ENCODE results near the gene ZNF140.

Gene ZNF140

DNA sequence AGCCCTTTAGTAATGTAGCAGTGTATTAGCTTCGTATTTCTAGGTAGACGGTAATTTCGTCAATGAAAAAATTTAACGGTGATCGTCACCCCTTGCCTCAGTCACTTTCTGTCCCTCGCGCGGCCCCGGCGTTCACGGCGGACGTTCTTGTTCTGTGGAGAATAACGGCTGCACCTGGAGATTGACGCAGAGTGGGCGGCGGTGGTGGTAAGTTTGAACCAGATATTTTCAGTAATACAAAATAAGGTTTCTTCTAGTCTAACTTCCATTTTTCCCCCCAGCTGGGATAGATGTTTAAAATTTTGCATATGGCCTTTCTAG is 50.0 kb downstream of the ZNF140 start:
- no peak for DNase-seq

GRCh38 chr12:133135747-133136146 is 55.0 kb downstream of the ZNF140 start:
- no peak for DNase-seq

DNA sequence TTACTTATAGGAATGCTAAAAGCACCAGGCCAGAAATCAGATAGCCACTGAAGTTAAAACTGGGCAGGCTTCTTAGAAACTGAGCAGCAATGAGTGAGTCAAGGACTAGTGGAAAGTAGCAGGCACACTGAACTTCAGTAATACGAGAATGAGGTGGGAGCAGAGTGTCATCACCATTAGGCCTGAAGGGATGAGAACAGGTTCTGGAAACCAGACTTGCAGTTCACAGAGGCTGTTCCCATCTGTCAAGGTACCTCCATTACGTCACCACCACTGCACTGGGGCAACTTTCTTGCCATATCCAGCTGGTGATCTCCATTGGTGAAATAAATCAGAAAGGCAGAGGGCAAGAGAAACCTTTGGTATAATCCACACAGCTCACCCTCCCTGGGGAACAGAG is 65.3 kb downstream of the ZNF140 start:
- no peak for DNase-seq

DNA sequence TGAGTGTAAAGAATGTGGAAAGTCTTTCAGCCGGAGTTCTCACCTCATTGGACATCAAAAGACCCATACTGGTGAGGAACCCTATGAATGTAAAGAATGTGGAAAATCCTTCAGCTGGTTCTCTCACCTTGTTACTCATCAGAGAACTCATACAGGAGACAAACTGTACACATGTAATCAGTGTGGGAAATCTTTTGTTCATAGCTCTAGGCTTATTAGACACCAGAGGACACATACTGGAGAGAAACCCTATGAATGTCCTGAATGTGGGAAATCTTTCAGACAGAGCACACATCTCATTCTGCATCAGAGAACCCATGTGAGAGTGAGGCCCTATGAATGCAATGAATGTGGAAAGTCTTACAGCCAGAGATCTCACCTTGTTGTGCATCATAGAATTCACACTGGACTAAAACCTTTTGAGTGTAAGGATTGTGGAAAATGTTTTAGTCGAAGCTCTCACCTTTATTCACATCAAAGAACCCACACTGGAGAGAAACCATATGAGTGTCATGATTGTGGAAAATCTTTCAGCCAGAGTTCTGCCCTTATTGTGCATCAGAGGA is 75.5 kb downstream of the ZNF140 start:
- DNase-seq: no peak

Data from fibroblast of skin of right biceps (primary cell).